ENCODE measurements around the gene SNX25.

- TF ChIP-seq CTCF (IDR thresholded peaks at IDR 0.05) (no peak), EZH2 (IDR thresholded peaks at IDR 0.05; ENCODE audit: borderline replicate concordance, insufficient read depth, low read depth, low read length, poor library complexity, severe bottlenecking) (no peak)
Observed at GRCh38 chr4:185322803-185323202, 113.4 kb downstream of the SNX25 start.

Measured in B cell (primary cell).